Ramos (cell line): Measurements from ENCODE around the gene UVRAG.
"Not testable (repeated sequence)": the region's sequence is repeated elsewhere in the genome, so short reads cannot be mapped to it uniquely, and the experiment has no call there.

Experiments
- in situ Hi-C: fragments of 300-500 bp; cut with MboI; formaldehyde crosslinking; loops from one replicate; pipeline ENCODE4 v1.14.3; 2022; ENCODE audit warnings: low sequenced_read_pairs; ENCODE audit not compliant: unreplicated experiment

Gene UVRAG

GRCh38 chr11:75872887-75873416 lies 57.9 kb downstream of the UVRAG start:
- in situ Hi-C loops = no loop called here

GRCh38 chr11:75873417-75874221 lies 58.6 kb downstream of the UVRAG start:
- in situ Hi-C loops = no loop called here

GRCh38 chr11:75874684-75875341 lies 59.8 kb downstream of the UVRAG start:
- in situ Hi-C loops = no loop called here

GRCh38 chr11:75877327-75877726 lies 62.3 kb downstream of the UVRAG start:
- in situ Hi-C loops = not testable (repeated sequence)

GRCh38 chr11:75877931-75878330 lies 62.9 kb downstream of the UVRAG start:
- in situ Hi-C loops = not testable (repeated sequence)

GRCh38 chr11:75878933-75879332 lies 63.9 kb downstream of the UVRAG start:
- in situ Hi-C loops = no loop called here

- in situ Hi-C loops = no loop called here
Measured at GRCh38 chr11:75879737-75880136, 64.7 kb downstream of the UVRAG start.

- in situ Hi-C loops = not testable (repeated sequence)
Measured at GRCh38 chr11:75880343-75880742, 65.3 kb downstream of the UVRAG start.

- in situ Hi-C loops = no loop called here
Measured at GRCh38 chr11:75884321-75884720, 69.3 kb downstream of the UVRAG start.

GRCh38 chr11:75888416-75888815 lies 73.4 kb downstream of the UVRAG start:
- in situ Hi-C loops = no loop called here

GRCh38 chr11:75891947-75892739 lies 77.1 kb downstream of the UVRAG start:
- in situ Hi-C loops = loop anchor here (10.0 kb wide), 1 partner anchor 263 kb away; no protein-coding TSS in a partner anchor

GRCh38 chr11:75893251-75893650 lies 78.2 kb downstream of the UVRAG start:
- in situ Hi-C loops = loop anchor here (10.0 kb wide), 1 partner anchor 262 kb away; no protein-coding TSS in a partner anchor

GRCh38 chr11:75894036-75894585 lies 79.1 kb downstream of the UVRAG start:
- in situ Hi-C loops = loop anchor here (10.0 kb wide), 1 partner anchor 261 kb away; no protein-coding TSS in a partner anchor

- in situ Hi-C loops = loop anchor here (10.0 kb wide), 1 partner anchor 258 kb away; no protein-coding TSS in a partner anchor
Measured at GRCh38 chr11:75896843-75897419, 81.9 kb downstream of the UVRAG start.

GRCh38 chr11:75898871-75899270 lies 83.9 kb downstream of the UVRAG start:
- in situ Hi-C loops = loop anchor here (10.0 kb wide), 1 partner anchor 256 kb away; no protein-coding TSS in a partner anchor

GRCh38 chr11:75899806-75900205 lies 84.8 kb downstream of the UVRAG start:
- in situ Hi-C loops = loop anchor here (10.0 kb wide), 1 partner anchor 255 kb away; no protein-coding TSS in a partner anchor

GRCh38 chr11:75900848-75901247 lies 85.8 kb downstream of the UVRAG start:
- in situ Hi-C loops = no loop called here

GRCh38 chr11:75902631-75903030 lies 87.6 kb downstream of the UVRAG start:
- in situ Hi-C loops = no loop called here

- in situ Hi-C loops = no loop called here
Measured at GRCh38 chr11:75903276-75903675, 88.3 kb downstream of the UVRAG start.

- in situ Hi-C loops = no loop called here
Measured at GRCh38 chr11:75905434-75905833, 90.4 kb downstream of the UVRAG start.
